BJ (cell line): ENCODE results near the gene SOX13. TPM values are rescaled to one million over a fixed set of nuclear protein-coding genes. Genes with fewer than 3 reads are reported as not detected.
"Not testable (repeated sequence)": the region's sequence is repeated elsewhere in the genome, so short reads cannot be mapped to it uniquely, and the experiment has no call there.

Experiments
- CTCF ChIA-PET: fragments of 350-600 bp; formaldehyde crosslinking; extraction: SDS; loops from one replicate; lab custom pipeline; 2021; ENCODE audit warnings: antibody characterized with exemption, inconsistent platforms; lab: Yijun Ruan, JAX
- POLR2A ChIA-PET: fragments of 300-600 bp; sonication (Branson Sonifier 250); formaldehyde crosslinking; extraction: SDS; loops from one replicate; lab custom pipeline; 2021; ENCODE audit warnings: antibody characterized with exemption; lab: Charles Lee
- DNase-seq: peaks from one replicate; pipeline ENCODE4 v3.0.0-alpha.2; 2011; ENCODE audit warnings: low read depth
- H3K27me3 ChIP-seq: 2 replicates; pipeline ENCODE4 v1.6.0; 2011; ENCODE audit warnings: low read length; ENCODE audit not compliant: control insufficient read depth, insufficient read depth
- H3K36me3 ChIP-seq: 2 replicates; pipeline ENCODE4 v1.5.1; 2011; ENCODE audit warnings: low read length; ENCODE audit not compliant: control insufficient read depth, insufficient read depth
- H3K4me3 ChIP-seq: 2 replicates; pipeline ENCODE4 v1.5.1; 2011; ENCODE audit warnings: low read depth, mild to moderate bottlenecking, control low read depth, low read length
- polyA plus RNA-seq: library from polyadenylated mRNA; depleted of rRNA; stranded (reverse); fragments of >200 nt; gene quantifications from 2 replicates; pipeline ENCODE4 v1.2.3, GENCODE V29; 2011
- TF ChIP-seq, protein P1 (sequence below): IDR thresholded peaks from 2 replicates; pipeline ENCODE4 v1.5.1; 2011; ENCODE audit warnings: low read depth, mild to moderate bottlenecking, control low read depth, inconsistent platforms, low read length, moderate library complexity; ENCODE audit not compliant: insufficient read depth

Gene SOX13
- polyA plus RNA-seq, 1 experiment, result 9.5 TPM

GRCh38 chr1:204094313-204094729 is 21.4 kb downstream of the SOX13 start:
- TF ChIP-seq, protein P1, sequence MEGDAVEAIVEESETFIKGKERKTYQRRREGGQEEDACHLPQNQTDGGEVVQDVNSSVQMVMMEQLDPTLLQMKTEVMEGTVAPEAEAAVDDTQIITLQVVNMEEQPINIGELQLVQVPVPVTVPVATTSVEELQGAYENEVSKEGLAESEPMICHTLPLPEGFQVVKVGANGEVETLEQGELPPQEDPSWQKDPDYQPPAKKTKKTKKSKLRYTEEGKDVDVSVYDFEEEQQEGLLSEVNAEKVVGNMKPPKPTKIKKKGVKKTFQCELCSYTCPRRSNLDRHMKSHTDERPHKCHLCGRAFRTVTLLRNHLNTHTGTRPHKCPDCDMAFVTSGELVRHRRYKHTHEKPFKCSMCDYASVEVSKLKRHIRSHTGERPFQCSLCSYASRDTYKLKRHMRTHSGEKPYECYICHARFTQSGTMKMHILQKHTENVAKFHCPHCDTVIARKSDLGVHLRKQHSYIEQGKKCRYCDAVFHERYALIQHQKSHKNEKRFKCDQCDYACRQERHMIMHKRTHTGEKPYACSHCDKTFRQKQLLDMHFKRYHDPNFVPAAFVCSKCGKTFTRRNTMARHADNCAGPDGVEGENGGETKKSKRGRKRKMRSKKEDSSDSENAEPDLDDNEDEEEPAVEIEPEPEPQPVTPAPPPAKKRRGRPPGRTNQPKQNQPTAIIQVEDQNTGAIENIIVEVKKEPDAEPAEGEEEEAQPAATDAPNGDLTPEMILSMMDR, result no peak
- H3K4me3 ChIP-seq, result no peak overlapping the region
- POLR2A ChIA-PET, result no interaction called here
- H3K36me3 ChIP-seq, result no peaks in the 10 kb centered on the region
- H3K27me3 ChIP-seq, result no peaks in the 10 kb centered on the region
- CTCF ChIA-PET, result interaction anchor here (0.9 to 3.2 kb wide), 3 partner anchors 9 to 223 kb away, joined by 3 to 15 read pairs (median 4); no protein-coding TSS in a partner anchor
- DNase-seq, result no peak

DNA sequence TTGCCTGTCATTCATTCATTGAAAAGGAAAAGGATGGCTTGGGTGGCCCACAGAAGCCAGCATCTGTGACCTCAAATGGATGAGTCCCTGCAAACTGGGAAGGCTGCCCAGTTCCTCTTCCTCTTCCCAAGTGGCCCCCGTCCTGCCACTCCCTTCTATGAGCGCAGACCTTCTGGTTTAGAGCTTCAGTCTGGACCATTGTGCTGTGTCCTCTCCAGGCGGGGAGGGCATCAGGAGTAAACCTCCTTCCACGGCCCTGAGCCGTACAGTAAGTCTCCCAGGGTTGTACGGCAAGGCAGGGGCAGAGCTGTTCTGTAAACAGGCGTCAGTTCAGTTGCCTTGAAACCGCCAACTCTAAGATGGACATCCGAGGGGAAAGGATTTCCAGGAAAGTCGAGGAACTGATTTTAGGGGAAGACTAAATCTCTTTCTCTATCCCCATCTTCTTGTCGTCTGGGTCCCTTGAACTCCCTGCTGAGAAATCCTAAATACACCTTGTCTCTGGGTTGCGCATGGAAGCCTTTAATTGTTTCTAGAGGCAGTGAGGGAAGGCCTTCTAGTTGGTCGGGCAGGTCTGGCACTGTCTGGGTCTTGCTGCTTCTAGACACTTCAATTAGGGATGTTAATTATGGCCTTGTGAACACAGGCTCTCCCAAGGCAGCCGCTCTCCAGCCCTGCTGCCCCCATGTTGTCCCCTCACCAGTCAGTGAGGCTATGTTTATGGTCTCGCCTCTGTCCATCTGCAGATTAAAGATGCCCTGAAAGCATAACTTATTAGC is 22.1 kb downstream of the SOX13 start:
- Histone ChIP-seq H3K36me3 (no peaks in the 10 kb centered on the region), H3K4me3 (no peak overlapping the region), H3K27me3 (no peaks in the 10 kb centered on the region)
- ChIA-PET POLR2A (interaction anchor here (0.5 kb wide), 1 partner anchor 192 kb away, joined by 6 read pairs; no protein-coding TSS in a partner anchor), CTCF (interaction anchor here (0.9 to 3.2 kb wide), 2 partner anchors 33 to 224 kb away, joined by 4 to 15 read pairs; no protein-coding TSS in a partner anchor)
- DNase-seq, result no peak
- TF ChIP-seq, protein P1, result no peak

- ChIA-PET POLR2A (no interaction called here), CTCF (interaction anchor here (3.2 kb wide), 1 partner anchor 226 kb away, joined by 15 read pairs; no protein-coding TSS in a partner anchor)
- DNase-seq, result no peak
- no peaks in the 10 kb centered on the region for H3K36me3 ChIP-seq
- no peaks in the 10 kb centered on the region for H3K27me3 ChIP-seq
- H3K4me3 ChIP-seq, result no peak overlapping the region
- TF ChIP-seq, protein P1, result no peak
Observed at GRCh38 chr1:204096931-204097330, 24.0 kb downstream of the SOX13 start.

- TF ChIP-seq, protein P1, result no peak
- CTCF ChIA-PET, result interaction anchor here (1.8 kb wide), 1 partner anchor 30 kb away, joined by 4 read pairs; no protein-coding TSS in a partner anchor
- POLR2A ChIA-PET, result no interaction called here
Observed at GRCh38 chr1:204098683-204099082, 25.8 kb downstream of the SOX13 start.

DNA sequence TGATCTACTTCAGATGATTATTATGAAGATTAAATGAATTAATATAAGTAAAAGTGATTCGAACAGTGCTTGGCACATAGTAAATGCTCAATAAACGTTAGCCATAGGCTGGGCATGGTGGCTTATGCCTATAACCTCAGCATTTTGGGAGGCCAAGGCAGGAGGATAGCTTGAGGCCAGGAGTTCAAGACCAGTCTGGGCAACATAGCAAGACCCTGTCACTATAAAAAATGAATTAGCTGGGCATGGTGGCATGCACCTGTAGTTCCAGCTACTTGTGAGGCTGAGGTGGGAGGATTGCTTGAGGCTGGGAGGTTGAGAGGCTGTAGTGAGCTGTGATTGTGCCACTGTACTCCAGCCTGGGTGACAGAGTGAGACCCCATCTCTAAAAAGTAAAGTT is 26.8 kb downstream of the SOX13 start:
- H3K4me3 ChIP-seq, DNase-seq, H3K36me3 ChIP-seq, H3K27me3 ChIP-seq, POLR2A ChIA-PET, CTCF ChIA-PET: not testable (repeated sequence)

More at GRCh38 chr1:204098683-204099082, 25.8 kb downstream of the SOX13 start:
- Histone ChIP-seq H3K4me3 (no peak overlapping the region), H3K27me3 (no peaks in the 10 kb centered on the region), H3K36me3 (no peaks in the 10 kb centered on the region)
- DNase-seq, result no peak
